ENCODE measurements around the gene EIF4A3.
"Not testable (repeated sequence)": the region's sequence is repeated elsewhere in the genome, so short reads cannot be mapped to it uniquely, and the experiment has no call there.

EIF4A3 gene

GRCh38 chr17:80095844-80096475, 51.0 kb downstream of the EIF4A3 start:
- H3K79me2 ChIP-seq (ENCODE audit: insufficient read depth, low read length): no peaks in the 10 kb centered on the region
- peaks cover 16% of the 10 kb centered on the region for H3K4me1 ChIP-seq (ENCODE audit: insufficient read depth, low read length)
- H2AFZ ChIP-seq (ENCODE audit: low read depth, low read length): no peak overlapping the region
- ATAC-seq (ENCODE audit: insufficient read depth, low read depth) (no peak), DNase-seq (no peak)
- no peaks in the 10 kb centered on the region for H3K36me3 ChIP-seq (ENCODE audit: insufficient read depth, low read length)
- no peaks in the 10 kb centered on the region for H3K9me3 ChIP-seq (ENCODE audit: insufficient read depth, low read length, severe bottlenecking)
- H3K4me2 ChIP-seq (ENCODE audit: insufficient read depth, low read length): no peak overlapping the region
- TF ChIP-seq CTCF (IDR thresholded peaks at IDR 0.05; ENCODE audit: borderline replicate concordance, extremely low read depth, low read length, poor library complexity, severe bottlenecking): no peak
- no peak for TF ChIP-seq EZH2 (IDR thresholded peaks at IDR 0.05; ENCODE audit: borderline replicate concordance, low read depth, low read length, severe bottlenecking)
- H3K27me3 ChIP-seq (ENCODE audit: insufficient read depth, low read length, poor library complexity): no peaks in the 10 kb centered on the region
- H3K4me3 ChIP-seq (ENCODE audit: low read depth in 1 of 2, low read length in 2 of 2): no peak overlapping the region
- H4K20me1 ChIP-seq (ENCODE audit: insufficient read depth, low read length): no peaks in the 10 kb centered on the region
- H3K27ac ChIP-seq (ENCODE audit: low read length): no peak overlapping the region
- H3K9ac ChIP-seq (ENCODE audit: low read depth, low read length): no peak overlapping the region

- ATAC-seq (ENCODE audit: insufficient read depth, low read depth) (no peak), DNase-seq (no peak)
- no peaks in the 10 kb centered on the region for H3K79me2 ChIP-seq (ENCODE audit: insufficient read depth, low read length)
- H3K36me3 ChIP-seq (ENCODE audit: insufficient read depth, low read length): no peaks in the 10 kb centered on the region
- peaks cover 9% of the 10 kb centered on the region for H3K4me1 ChIP-seq (ENCODE audit: insufficient read depth, low read length)
- TF ChIP-seq EZH2 (IDR thresholded peaks at IDR 0.05; ENCODE audit: borderline replicate concordance, low read depth, low read length, severe bottlenecking): no peak
- H3K4me3 ChIP-seq (ENCODE audit: low read depth in 1 of 2, low read length in 2 of 2): no peak overlapping the region
- no peaks in the 10 kb centered on the region for H3K27me3 ChIP-seq (ENCODE audit: insufficient read depth, low read length, poor library complexity)
- no peak overlapping the region for H2AFZ ChIP-seq (ENCODE audit: low read depth, low read length)
- H3K9ac ChIP-seq (ENCODE audit: low read depth, low read length): no peak overlapping the region
- H3K9me3 ChIP-seq (ENCODE audit: insufficient read depth, low read length, severe bottlenecking): no peaks in the 10 kb centered on the region
- no peak overlapping the region for H3K27ac ChIP-seq (ENCODE audit: low read length)
- no peaks in the 10 kb centered on the region for H4K20me1 ChIP-seq (ENCODE audit: insufficient read depth, low read length)
- no peak overlapping the region for H3K4me2 ChIP-seq (ENCODE audit: insufficient read depth, low read length)
These were observed 51.7 kb downstream of the EIF4A3 start for GRCh38 chr17:80095038-80095843.

GRCh38 chr17:80092959-80093358, 54.0 kb downstream of the EIF4A3 start:
- Histone ChIP-seq H2AFZ (ENCODE audit: low read depth, low read length) (no peak overlapping the region), H3K4me2 (ENCODE audit: insufficient read depth, low read length) (no peak overlapping the region), H3K79me2 (ENCODE audit: insufficient read depth, low read length) (no peaks in the 10 kb centered on the region), H3K36me3 (ENCODE audit: insufficient read depth, low read length) (no peaks in the 10 kb centered on the region), H3K9ac (ENCODE audit: low read depth, low read length) (no peak overlapping the region), H3K4me3 (ENCODE audit: low read depth in 1 of 2, low read length in 2 of 2) (no peak overlapping the region), H3K4me1 (ENCODE audit: insufficient read depth, low read length) (no peaks in the 10 kb centered on the region), H3K9me3 (ENCODE audit: insufficient read depth, low read length, severe bottlenecking) (no peaks in the 10 kb centered on the region), H3K27ac (ENCODE audit: low read length) (no peak overlapping the region), H4K20me1 (ENCODE audit: insufficient read depth, low read length) (no peaks in the 10 kb centered on the region), H3K27me3 (ENCODE audit: insufficient read depth, low read length, poor library complexity) (no peaks in the 10 kb centered on the region)
- no peak for DNase-seq
- ATAC-seq (ENCODE audit: insufficient read depth, low read depth): no peak
- no peak for TF ChIP-seq CTCF (IDR thresholded peaks at IDR 0.05; ENCODE audit: borderline replicate concordance, extremely low read depth, low read length, poor library complexity, severe bottlenecking)
- no peak for TF ChIP-seq EZH2 (IDR thresholded peaks at IDR 0.05; ENCODE audit: borderline replicate concordance, low read depth, low read length, severe bottlenecking)

GRCh38 chr17:80091376-80091775, 55.6 kb downstream of the EIF4A3 start:
- H3K79me2 ChIP-seq (ENCODE audit: insufficient read depth, low read length): no peaks in the 10 kb centered on the region
- no peak overlapping the region for H3K27ac ChIP-seq (ENCODE audit: low read length)
- TF ChIP-seq CTCF (IDR thresholded peaks at IDR 0.05; ENCODE audit: borderline replicate concordance, extremely low read depth, low read length, poor library complexity, severe bottlenecking): no peak
- no peak for TF ChIP-seq EZH2 (IDR thresholded peaks at IDR 0.05; ENCODE audit: borderline replicate concordance, low read depth, low read length, severe bottlenecking)
- H3K27me3 ChIP-seq (ENCODE audit: insufficient read depth, low read length, poor library complexity): peaks cover 5% of the 10 kb centered on the region
- no peak overlapping the region for H2AFZ ChIP-seq (ENCODE audit: low read depth, low read length)
- DNase-seq (no peak), ATAC-seq (ENCODE audit: insufficient read depth, low read depth) (no peak)
- no peak overlapping the region for H3K4me3 ChIP-seq (ENCODE audit: low read depth in 1 of 2, low read length in 2 of 2)
- no peak overlapping the region for H3K4me2 ChIP-seq (ENCODE audit: insufficient read depth, low read length)
- H3K36me3 ChIP-seq (ENCODE audit: insufficient read depth, low read length): no peaks in the 10 kb centered on the region
- no peaks in the 10 kb centered on the region for H4K20me1 ChIP-seq (ENCODE audit: insufficient read depth, low read length)
- H3K9ac ChIP-seq (ENCODE audit: low read depth, low read length): no peak overlapping the region
- H3K9me3 ChIP-seq (ENCODE audit: insufficient read depth, low read length, severe bottlenecking): no peaks in the 10 kb centered on the region
- no peaks in the 10 kb centered on the region for H3K4me1 ChIP-seq (ENCODE audit: insufficient read depth, low read length)

GRCh38 chr17:80090164-80090563, 56.8 kb downstream of the EIF4A3 start:
- ATAC-seq (ENCODE audit: insufficient read depth, low read depth); H3K27me3 ChIP-seq (ENCODE audit: insufficient read depth, low read length, poor library complexity): not testable (repeated sequence)

More at GRCh38 chr17:80090164-80090563, 56.8 kb downstream of the EIF4A3 start:
- H3K9ac ChIP-seq (ENCODE audit: low read depth, low read length); H3K4me3 ChIP-seq (ENCODE audit: low read depth in 1 of 2, low read length in 2 of 2); H2AFZ ChIP-seq (ENCODE audit: low read depth, low read length); H3K4me2 ChIP-seq (ENCODE audit: insufficient read depth, low read length); H3K4me1 ChIP-seq (ENCODE audit: insufficient read depth, low read length); H3K79me2 ChIP-seq (ENCODE audit: insufficient read depth, low read length); H4K20me1 ChIP-seq (ENCODE audit: insufficient read depth, low read length); DNase-seq; H3K36me3 ChIP-seq (ENCODE audit: insufficient read depth, low read length); H3K9me3 ChIP-seq (ENCODE audit: insufficient read depth, low read length, severe bottlenecking); H3K27ac ChIP-seq (ENCODE audit: low read length): not testable (repeated sequence)

Data from DND-41 (cell line).